HG03097 (cell line): Measurements from ENCODE around the gene STAG1.
"Not testable (repeated sequence)": the region's sequence is repeated elsewhere in the genome, so short reads cannot be mapped to it uniquely, and the experiment has no call there.

Source experiments
- ATAC-seq: cut with Tn5 transposase; IDR thresholded peaks from one replicate; pipeline ENCODE4 v1.9.1; 2021; ENCODE audit not compliant: unreplicated experiment, low FRiP score

The STAG1 gene

DNA sequence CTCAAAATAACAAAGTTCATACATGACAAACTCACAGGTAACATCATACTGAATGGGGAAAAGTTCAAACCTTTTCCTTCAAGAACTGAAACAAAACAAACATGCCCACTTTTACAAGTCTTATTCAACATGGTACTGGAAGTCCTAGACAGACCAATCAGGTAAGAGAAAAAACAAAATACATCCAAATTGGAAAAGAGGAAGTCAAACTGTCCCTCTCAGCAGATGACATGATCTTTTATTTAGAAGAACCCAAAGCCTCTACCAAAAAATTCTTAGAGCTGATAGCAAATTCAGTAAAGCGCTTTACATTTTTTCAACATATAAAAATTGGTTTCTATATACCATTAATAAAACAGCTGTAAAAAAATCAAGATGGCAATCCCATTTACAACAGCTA is 219.4 kb downstream of the STAG1 start:
- no peak for ATAC-seq

DNA sequence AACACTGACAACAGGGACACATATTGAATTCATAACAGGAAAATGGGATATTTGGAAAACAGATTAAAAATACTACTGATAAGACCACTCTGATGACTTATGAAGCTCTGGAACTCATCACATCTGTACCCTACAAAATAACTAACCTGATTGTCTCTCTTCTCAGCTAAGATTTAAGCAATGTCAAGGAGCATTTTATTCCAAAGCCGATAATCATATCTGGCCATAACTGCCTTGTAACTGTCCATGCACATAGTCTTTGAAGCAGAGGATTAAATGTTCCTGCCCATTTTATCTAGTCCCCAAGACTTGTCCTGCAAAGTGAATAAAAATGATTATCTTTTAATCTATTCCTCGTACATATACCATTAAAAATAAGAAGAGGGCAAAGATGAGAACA is 234.1 kb downstream of the STAG1 start:
- no peak for ATAC-seq

DNA sequence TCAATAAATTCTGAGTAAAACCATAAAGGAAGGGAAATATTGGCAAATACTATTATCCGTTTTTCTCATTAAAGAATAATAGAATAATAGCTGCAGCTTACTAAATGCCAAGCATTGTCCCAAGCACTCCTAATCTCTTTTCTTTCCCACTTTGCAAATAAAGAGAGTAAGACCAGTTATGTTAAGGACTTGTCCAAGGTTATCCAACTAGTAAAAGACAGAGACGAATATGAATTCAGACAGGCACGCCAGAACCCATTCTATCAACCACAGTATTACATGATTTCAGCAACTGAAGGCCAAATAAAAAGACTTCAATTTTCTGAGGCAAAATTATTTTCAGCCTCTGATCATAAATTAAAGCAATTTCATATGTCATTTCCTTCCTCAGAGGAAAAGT is 235.5 kb downstream of the STAG1 start:
- no peak for ATAC-seq

DNA sequence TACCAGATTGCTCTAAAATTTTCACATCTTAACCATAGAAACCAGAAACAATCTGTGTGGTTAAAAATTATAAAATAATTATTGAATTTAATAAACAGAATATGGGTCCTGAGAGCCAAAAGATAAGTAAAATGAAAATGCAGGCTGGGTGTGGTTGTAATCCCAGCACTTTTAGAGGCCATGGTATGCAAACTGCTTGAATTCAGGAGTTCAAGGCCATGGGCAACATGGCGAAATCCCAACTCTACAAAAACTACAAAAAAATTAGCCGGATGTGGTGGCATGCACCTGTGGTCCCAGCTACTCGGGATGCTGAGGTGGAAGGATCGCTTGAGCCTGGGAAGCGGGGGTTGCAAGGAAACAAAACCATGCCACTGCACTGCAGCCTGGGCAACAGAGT is 236.1 kb downstream of the STAG1 start:
- no peak for ATAC-seq

DNA sequence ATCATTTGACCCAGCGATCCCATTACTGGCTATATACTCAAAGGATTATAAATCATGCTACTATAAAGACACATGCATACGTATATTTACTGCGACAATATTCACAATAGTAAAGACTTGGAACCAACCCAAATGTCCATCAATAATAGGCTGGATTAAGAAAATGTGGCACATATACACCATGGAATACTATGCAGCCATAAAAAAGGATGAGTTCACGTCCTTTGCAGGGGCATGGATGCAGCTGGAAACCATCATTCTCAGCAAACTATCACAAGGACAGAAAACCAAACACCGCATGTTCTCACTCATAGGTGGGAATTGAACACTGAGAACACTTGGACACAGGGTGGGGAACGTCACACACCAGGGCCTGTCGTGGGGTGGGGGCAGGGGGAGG is 237.6 kb downstream of the STAG1 start:
- ATAC-seq: not testable (repeated sequence)

DNA sequence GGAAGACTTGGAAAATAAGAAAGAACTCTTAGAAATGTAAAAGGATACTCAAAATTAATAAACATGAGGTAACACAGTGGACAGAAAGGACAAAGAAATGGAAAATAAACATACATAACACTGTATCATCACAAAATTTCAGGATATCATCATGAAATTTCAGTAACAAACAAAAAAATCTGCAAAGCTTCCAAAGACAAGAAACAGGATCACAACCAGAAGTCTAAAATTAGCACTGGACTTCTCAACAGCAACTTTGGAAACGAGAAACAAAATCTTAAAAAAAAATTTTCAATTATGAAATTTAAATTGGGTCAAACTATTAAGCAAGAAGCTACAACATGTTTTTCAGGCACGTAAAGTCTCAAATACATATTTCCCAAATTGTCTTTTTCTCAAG is 238.8 kb downstream of the STAG1 start:
- no peak for ATAC-seq

DNA sequence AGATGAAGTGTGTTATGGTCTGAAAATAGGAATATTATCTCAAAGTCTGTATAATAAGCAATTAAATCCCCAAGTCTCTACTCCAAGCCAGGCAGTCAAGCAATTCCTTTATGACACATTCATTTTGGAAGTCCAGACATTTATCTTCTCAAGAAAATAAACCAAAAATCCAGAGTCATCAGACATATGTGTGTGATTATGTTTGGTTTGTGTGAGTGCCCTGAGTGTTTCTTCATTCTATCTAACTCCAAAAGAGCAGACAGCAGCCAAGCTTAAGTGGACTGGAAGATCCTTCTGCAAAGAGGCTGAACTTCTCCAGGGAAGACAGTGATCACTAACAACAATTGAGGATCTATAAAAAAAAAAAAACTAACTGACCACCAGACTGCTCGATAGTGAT is 239.8 kb downstream of the STAG1 start:
- no peak for ATAC-seq

DNA sequence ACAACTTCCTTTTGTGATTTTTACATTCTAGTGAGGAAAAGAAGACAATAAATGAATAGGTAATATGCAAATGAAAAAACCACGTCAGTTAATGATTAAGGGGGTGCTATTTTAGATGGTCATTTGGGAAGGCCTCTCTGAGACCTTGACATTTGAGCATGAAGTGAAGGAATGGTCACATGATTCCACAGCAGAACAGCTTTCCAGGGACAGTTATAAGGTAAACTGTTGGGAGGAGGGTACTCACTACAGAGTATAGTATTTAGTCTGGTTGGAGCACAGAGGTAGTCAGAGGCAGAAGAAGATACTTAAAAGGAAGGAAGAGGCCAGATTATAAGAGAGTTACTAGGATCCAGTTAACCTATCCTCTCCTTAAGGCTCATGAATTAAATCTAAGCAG is 246.5 kb downstream of the STAG1 start:
- ATAC-seq: no peak

DNA sequence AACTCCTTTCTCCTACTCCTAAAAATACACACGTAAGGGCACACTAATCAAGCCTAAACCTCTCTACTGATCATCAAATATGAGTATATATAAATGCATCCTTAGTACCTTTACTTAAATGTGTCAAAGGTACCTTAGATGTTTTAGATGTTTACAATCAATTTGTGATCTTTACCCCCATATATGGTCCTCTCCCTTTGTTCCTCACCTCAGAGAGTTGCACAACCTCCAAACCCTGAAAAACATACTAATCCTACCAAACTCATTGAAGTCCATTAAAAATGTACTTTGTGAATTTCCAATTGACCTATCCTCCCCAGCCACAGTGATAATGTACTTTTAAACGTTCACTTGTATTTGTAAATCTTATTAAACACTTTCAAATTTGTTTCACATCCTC is 249.1 kb downstream of the STAG1 start:
- ATAC-seq: no peak

DNA sequence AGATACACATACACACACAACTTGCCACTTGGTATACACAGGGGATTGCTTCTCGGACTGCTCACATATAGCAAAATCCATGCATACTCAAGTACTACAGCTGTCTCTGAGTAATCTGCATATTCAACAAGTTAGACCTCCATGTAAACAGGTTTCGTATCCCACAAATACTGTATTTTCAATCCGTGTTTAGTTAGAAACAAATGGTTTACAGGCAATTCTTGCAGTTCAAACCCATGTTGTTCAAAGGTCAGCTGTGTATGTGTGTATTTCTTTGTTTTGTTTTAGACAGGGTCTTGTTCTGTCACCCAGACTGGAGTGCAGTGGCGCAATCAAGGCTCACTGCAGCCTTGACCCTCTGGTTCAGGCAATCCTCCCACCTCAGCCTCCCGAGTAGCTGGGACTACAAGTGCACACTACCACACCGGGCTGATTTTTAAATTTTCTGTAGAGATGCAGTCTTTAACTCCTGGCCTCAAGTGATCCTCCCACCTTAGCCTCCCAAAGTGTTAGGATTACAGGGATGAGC is 253.2 kb downstream of the STAG1 start:
- no peak for ATAC-seq

DNA sequence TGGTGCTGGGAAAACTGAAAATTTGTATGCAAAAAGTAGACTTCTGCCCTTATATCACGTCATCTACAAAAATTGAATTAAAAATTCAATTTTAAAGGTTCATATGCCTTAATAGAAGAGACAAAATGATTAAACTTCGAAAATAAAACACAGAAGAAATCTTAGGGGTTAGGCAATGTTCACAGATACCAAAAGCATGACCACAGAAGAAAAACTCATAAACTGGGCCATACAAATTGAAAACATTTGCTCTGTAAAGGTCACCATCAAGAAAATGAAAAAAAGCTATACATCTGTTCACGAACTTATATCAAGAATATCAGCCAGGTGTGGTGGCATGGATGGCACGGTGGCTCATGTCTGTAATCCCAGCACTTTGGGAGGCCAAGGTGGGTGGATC is 257.0 kb downstream of the STAG1 start:
- ATAC-seq: no peak

DNA sequence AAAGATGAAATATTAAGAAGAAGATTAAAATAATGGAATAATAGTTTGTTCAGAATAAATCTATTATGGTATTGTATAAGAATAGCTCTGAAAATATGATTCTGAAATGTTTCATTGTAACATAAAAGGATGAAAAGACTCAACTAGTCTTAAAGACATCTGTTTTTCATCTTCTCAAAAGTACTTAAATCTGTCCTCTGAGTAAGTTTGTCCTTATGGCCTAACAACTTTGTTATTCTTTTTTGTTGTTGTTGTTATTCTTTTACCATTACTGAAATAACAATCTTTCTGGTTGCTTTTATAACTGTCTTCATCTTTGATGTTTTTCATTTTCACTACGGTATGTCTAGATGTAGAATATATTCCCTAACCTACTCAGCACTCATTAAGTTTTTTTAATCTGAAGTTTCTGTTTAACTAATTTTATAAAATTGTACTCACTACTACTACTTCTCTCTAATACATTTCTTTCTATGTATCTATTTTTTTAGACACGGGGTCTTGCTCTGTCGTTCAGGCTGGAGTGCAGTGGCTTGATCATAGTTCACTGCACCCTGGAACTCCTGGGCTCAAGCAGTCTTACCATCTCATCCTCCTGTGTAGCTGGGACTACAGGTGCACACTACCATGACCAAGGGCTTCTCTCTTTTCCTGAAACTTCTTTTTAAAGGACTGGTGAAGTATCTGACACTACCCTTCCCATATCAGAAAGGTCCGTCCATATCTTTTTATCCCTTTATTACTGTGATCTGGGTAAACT is 261.4 kb downstream of the STAG1 start:
- no peak for ATAC-seq

DNA sequence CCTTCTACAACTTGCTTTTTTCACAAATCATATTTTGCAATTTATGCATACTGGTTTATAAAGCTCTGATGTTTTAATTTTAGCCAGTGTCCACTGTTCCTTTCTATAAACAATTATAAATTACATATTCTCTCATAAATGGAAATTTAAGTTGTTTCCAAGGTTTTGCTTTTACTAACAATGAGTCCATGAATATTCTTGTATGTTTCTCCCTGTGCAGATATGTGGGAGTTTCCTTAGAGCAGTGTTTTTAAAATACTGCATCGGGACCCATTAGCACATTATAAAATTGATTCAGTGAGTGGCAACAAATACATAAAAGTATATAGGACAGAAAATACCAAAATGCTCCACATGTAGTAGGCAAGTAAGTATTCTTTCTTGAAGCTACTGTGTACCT is 266.4 kb downstream of the STAG1 start:
- ATAC-seq: no peak

DNA sequence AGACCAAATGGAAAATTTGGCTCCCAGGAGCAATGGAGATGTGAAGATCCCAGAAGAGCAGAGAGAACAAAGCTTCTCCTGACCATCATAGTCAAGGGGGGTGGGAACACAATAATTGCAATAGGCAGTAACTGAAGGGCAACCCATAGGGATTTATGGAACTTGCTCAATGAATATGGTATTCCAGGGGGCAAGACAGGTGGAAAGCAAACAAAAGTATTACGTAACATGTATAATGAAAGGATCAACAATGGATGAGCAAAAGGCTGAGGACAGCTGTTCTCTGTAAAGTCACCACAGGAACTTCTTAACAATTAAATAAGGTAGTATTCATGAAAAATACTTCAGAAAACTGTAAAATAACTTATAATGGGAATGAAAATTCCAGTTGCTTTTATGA is 275.9 kb downstream of the STAG1 start:
- ATAC-seq: no peak

DNA sequence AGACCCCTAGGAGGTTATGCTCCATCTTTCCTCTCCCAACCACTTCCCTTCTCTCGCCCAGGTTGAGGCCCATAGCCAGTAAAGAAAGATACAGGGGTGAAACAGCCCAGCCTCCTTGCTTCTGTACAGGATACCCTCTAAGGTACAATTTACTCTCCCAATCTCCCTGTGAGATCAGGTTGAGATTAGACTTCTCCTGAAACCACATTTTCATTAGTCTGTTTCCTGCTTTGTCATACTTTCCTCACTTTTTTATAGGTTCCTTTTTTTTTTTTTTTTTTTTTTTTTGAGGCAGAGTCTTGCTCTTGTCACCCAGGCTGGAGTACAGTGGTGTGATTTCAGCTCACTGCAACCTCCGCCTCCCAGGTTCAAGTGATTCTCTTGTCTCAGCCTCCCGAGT is 277.3 kb downstream of the STAG1 start:
- not testable (repeated sequence) for ATAC-seq

DNA sequence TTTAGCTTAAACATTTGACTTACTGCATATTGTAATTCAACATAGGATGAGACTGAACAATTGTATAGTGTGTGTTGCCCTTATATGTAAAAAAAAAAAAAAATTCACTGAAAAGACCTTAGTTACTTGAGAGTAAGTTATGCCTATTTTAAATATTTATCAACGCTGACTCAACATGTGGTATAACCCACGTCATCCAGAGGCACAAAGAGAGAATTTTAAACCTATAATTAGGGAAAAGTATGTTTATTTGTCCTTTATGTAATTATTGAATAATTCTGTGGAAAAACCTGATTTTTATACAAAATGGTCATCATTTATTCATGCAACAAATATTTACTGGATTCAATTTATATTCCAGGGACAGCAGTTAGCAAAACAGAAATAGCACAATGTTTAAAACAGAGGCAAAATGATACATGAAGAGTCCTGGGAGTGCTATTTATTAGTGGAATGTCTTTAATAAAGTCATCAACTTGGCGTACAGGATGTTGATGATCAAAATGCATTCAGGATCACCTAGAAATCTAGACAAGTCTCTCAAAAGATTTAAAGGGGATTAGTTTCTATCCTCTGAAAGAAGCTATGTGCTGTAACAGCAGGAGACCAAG is 278.4 kb downstream of the STAG1 start:
- ATAC-seq: no peak

DNA sequence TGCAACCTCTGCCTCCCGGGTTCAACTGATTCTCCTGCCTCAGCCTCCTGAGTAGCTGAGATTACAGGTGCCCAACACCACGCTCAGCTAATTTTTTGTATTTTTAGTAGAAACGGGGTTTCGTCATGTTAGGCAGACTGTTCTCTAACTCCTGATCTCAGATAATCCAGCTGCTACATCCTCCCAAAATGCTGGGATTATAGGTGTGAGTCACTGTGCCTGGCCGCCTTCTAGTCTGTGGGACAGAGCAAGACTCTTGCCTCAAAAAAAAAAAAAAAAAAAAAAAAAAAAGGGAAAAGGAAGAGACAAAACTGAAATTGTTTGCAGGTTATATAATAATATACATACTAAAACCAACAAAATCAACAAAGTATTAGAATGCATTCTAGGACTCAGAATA is 286.9 kb downstream of the STAG1 start:
- ATAC-seq: no peak

DNA sequence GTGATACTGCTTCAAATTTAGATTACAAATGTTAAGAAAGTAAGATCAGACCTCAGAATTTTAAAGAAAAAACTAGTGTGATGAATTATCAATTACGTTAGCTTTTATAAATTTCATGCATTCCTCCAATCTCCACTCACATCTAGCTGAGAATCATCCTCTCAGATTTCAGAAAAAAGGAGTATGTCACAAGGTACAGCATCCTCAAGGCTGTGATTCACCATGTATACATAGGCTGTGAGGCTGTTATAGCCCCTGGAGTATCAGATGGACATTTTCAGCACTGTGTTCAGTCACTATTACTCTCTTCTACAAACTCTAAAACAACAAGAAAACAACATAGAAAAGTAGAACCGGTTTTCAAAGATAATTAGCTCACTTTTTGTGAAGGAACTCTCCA is 287.7 kb downstream of the STAG1 start:
- ATAC-seq: no peak

DNA sequence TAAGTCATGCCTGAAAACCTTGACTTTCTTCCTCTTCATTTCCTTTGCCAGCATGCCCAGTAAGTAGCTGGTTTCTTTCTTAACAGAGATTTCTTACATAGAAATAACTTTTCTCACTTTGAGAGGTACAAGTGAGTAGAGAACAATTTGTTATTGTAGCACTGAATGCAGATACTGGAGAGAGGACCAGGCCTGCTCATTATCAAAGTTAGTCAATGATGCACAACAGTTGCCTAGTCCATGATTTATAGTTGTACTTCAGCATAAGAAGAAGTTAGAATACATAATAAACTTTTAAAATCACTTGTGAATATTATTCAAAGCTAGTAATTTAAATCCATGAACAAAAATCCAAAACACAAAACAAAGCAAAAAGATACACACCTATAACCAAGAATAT is 289.0 kb downstream of the STAG1 start:
- no peak for ATAC-seq

DNA sequence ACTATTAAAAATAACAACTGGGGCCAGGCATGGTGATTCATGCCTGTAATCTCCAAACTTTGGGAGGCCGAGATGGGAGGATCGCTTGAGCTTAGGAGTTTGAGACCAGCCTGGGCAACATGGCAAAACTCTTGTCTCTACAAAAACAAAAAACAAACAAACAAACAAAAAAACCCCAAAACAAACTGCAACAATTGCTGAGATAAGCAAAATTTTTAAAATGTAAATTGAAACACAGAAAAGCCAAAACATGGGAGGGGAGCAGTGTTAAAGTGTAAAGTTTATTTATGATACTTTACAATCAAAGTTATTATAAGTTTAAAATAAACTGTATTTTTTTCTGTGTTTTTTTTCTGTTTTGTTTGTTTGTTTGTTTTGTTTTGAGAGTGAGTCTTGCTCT is 294.4 kb downstream of the STAG1 start:
- ATAC-seq: no peak

DNA sequence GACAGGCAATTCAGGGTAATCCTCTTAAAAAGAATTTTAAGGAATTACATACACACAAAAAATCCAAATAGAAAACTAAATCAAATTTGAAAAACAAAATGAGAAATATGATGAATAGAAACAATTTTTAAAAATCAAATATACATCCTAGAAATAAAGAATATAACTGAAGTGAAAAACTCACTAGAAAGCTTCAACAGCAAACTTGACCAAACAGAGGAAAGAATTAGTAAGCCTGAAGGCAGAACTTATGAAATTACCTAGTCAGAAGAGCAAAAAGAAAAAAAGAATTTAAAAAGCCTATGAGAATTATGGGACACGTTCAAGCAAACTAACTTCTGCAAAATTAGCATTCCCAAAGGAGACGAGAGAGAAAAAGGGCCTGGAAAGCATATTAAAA is 296.0 kb downstream of the STAG1 start:
- ATAC-seq: no peak

DNA sequence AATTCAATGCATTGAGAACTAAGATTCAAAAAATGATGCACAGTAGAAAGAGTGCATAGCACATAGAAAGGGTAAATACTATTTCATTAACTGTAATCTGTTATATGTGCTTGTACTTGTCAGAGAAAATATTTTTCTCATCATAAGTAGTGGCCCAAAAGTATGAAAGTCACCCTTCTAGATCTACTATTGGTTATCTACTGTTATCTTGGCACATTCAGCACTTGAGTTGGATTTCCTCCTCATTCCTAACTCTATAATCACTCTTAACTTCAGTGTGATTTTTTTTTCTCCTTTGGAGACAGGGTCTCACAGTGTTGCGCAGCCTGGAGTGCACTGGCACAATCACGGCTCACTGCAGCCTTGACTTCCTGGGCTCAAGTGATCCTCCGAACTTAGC is 307.6 kb downstream of the STAG1 start:
- no peak for ATAC-seq
